Measurements from ENCODE around the gene DAZAP1. TPM values are rescaled to one million over a fixed set of nuclear protein-coding genes. Genes with fewer than 3 reads are reported as not detected.

The DAZAP1 gene
- total RNA-seq, 2 donors from 2014 or later: 154 to 179 TPM

DNA sequence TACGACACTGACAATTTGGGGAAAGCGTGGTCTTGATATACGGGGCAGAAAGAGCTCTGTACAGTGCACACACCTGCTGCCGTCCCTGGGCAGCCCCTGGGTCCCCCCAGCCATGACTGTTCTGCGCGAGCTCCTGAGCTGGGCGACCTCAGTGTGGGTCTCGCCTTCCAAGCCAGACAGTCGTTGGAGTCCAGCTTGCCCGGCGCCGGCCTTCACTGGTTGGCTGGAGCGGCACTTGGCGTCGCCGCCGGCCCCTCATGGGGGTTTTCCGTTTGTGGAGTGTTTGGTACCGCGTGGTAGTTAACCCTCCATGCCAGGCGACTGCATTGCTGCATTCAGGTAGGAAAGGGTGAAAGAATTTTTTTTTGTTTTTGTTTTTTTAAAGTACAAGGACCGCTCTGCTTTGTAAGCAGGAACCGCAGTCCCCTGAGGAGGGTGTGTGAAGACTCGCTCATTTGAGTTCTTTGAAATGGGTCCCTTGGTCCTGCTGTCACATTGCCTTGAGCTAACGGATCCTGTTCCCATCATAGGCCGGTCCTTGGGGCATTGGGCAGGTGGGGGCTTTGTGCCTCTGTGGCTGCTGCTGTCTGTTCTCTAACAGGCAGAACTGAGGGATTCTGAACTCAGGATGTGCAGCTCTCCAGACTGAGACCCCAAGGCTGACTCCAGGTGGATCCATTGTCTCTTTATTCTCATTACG is 20.0 kb downstream of the DAZAP1 start:
- 95 to 98% methylated on average over 20 to 27 of the region's 27 CpGs for WGBS, 2 experiments (ENCODE audit: insufficient coverage in 1 of 2, insufficient read length in 1 of 2)
- Mint-ChIP-seq H3K4me1 (no peaks in the 10 kb centered on the region), H3K4me3 (no peak overlapping the region), H3K27ac (no peak overlapping the region), H3K36me3 (ENCODE audit: low read depth) (peaks cover 50% of the 10 kb centered on the region), H3K9me3 (no peaks in the 10 kb centered on the region), H3K27me3 (ENCODE audit: insufficient read depth) (no peaks in the 10 kb centered on the region)
- Histone ChIP-seq H3K27me3 (ENCODE audit: control insufficient read depth, insufficient read depth, low read length, poor library complexity, severe bottlenecking) (no peaks in the 10 kb centered on the region), H3K4me3 (ENCODE audit: low read length) (no peak overlapping the region), H3K9me3 (ENCODE audit: control insufficient read depth, low read length) (no peaks in the 10 kb centered on the region), H3K27ac (ENCODE audit: low read depth, low read length) (no peak overlapping the region), H3K9ac (ENCODE audit: extremely low read depth, low read length, poor library complexity, severe bottlenecking) (no peak overlapping the region), H3K36me3 (ENCODE audit: control insufficient read depth, insufficient read depth, low read length) (peaks cover 81% of the 10 kb centered on the region), H3K4me1 (ENCODE audit: control insufficient read depth, insufficient read depth, low read length) (no peaks in the 10 kb centered on the region)
- DNase-seq: no peak
- no peak for TF ChIP-seq CTCF (conservative IDR thresholded peaks at IDR 0.05)

DNA sequence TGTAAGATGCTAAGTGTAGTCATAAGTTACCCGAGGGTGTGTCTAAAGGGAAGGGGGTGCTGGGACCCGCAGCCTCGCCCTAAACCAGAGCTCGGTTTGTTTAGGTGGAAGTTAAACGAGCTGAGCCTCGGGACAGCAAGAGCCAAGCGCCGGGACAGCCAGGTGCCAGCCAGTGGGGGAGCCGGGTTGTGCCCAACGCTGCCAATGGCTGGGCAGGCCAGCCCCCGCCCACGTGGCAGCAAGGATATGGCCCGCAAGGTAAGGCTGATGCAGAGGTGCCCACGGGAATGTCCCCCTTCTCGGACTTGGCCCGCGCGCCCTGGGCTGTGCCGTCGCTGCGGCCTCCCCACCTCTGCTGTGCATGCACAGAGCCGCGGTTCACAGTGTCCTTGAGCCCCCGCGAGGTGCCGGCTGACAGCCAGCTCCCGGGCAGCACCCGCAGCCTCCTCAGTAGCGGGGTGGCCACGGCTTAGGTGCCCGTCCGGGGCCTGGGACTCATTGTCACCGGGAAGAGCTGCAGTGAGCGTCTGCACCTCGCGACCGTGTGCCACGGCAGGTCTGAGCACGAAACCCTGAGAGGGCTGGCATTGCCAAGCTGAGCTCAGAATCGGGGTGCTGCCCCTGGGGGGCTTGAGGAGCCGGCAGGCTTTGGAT is 21.5 kb downstream of the DAZAP1 start:
- Histone ChIP-seq H3K27ac (ENCODE audit: low read depth, low read length) (no peak overlapping the region), H3K4me1 (ENCODE audit: control insufficient read depth, insufficient read depth, low read length) (no peaks in the 10 kb centered on the region), H3K9me3 (ENCODE audit: control insufficient read depth, low read length) (no peaks in the 10 kb centered on the region), H3K27me3 (ENCODE audit: control insufficient read depth, insufficient read depth, low read length, poor library complexity, severe bottlenecking) (no peaks in the 10 kb centered on the region), H3K36me3 (ENCODE audit: control insufficient read depth, insufficient read depth, low read length) (peaks cover 76% of the 10 kb centered on the region), H3K4me3 (ENCODE audit: low read length) (no peak overlapping the region), H3K9ac (ENCODE audit: extremely low read depth, low read length, poor library complexity, severe bottlenecking) (no peak overlapping the region)
- no peak for DNase-seq
- WGBS, 2 experiments (ENCODE audit: insufficient coverage in 1 of 2, insufficient read length in 1 of 2): 96 to 97% methylated on average over 36 to 41 of the region's 41 CpGs
- no peaks in the 10 kb centered on the region for H3K9me3 Mint-ChIP-seq
- TF ChIP-seq CTCF (conservative IDR thresholded peaks at IDR 0.05): no peak
- no peak overlapping the region for H3K27ac Mint-ChIP-seq
- H3K4me1 Mint-ChIP-seq: no peaks in the 10 kb centered on the region
- no peak overlapping the region for H3K4me3 Mint-ChIP-seq
- peaks cover 45% of the 10 kb centered on the region for H3K36me3 Mint-ChIP-seq (ENCODE audit: low read depth)
- no peaks in the 10 kb centered on the region for H3K27me3 Mint-ChIP-seq (ENCODE audit: insufficient read depth)

GRCh38 chr19:1429750-1430149 is 22.4 kb downstream of the DAZAP1 start:
- no peak overlapping the region for H3K27ac Mint-ChIP-seq
- H3K27me3 Mint-ChIP-seq (ENCODE audit: insufficient read depth): no peaks in the 10 kb centered on the region
- no peak for TF ChIP-seq CTCF (conservative IDR thresholded peaks at IDR 0.05)
- no peaks in the 10 kb centered on the region for H3K27me3 ChIP-seq (ENCODE audit: control insufficient read depth, insufficient read depth, low read length, poor library complexity, severe bottlenecking)
- no peaks in the 10 kb centered on the region for H3K9me3 Mint-ChIP-seq
- H3K36me3 Mint-ChIP-seq (ENCODE audit: low read depth): peaks cover 45% of the 10 kb centered on the region
- peaks cover 72% of the 10 kb centered on the region for H3K36me3 ChIP-seq (ENCODE audit: control insufficient read depth, insufficient read depth, low read length)
- H3K4me1 Mint-ChIP-seq: no peaks in the 10 kb centered on the region
- DNase-seq: no peak
- no peak overlapping the region for H3K4me3 ChIP-seq (ENCODE audit: low read length)
- H3K9me3 ChIP-seq (ENCODE audit: control insufficient read depth, low read length): no peaks in the 10 kb centered on the region
- WGBS, 2 experiments (ENCODE audit: insufficient coverage in 1 of 2, insufficient read length in 1 of 2): 96 to 100% methylated on average over 14 of the region's 14 CpGs
- H3K9ac ChIP-seq (ENCODE audit: extremely low read depth, low read length, poor library complexity, severe bottlenecking): no peak overlapping the region
- no peak overlapping the region for H3K27ac ChIP-seq (ENCODE audit: low read depth, low read length)
- H3K4me3 Mint-ChIP-seq: no peak overlapping the region
- no peaks in the 10 kb centered on the region for H3K4me1 ChIP-seq (ENCODE audit: control insufficient read depth, insufficient read depth, low read length)

Measured in endodermal cell (in vitro differentiated cells).